Ovary (tissue), 9 donors: ENCODE results near the gene NPM3. TPM values are rescaled to one million over a fixed set of nuclear protein-coding genes. Genes with fewer than 3 reads are reported as not detected.

ENCODE experiments used
- DNase-seq, 5 donors: peaks; one replicate each; pipeline ENCODE4 v3.0.0-alpha.2; 2019 to 2020
- H3K27ac ChIP-seq, 2 donors: fragments of 200-600 bp; one replicate each; pipeline versions ENCODE4 v1.5.1 to v1.8.0; 2019 to 2022
- H3K27me3 ChIP-seq: fragments of 200-600 bp; one replicate; pipeline ENCODE4 v1.8.0; 2022
- H3K36me3 ChIP-seq: fragments of 200-600 bp; sonication (generic); one replicate; pipeline ENCODE4 v1.5.1; 2019
- H3K4me1 ChIP-seq: one replicate; pipeline ENCODE4 v1.8.1; 2013; ENCODE audit warnings: mild to moderate bottlenecking, moderate library complexity; ENCODE audit not compliant: insufficient read depth
- H3K4me3 ChIP-seq: fragments of 200-600 bp; sonication (generic); one replicate; pipeline ENCODE4 v1.5.1; 2017
- H3K9me3 ChIP-seq, 2 donors: fragments of 200-600 bp in 1 of 2; sonication (generic) in 1 of 2; one replicate each; pipeline versions ENCODE4 v1.5.1 to v1.8.1; 2013 to 2019; ENCODE audit warnings: mild to moderate bottlenecking in 1 of 2, moderate library complexity in 1 of 2
- CTCF ChIP-seq, 3 donors: fragments of 450-650 bp in 2 of 3; fragments of 200-600 bp in 1 of 3; IDR thresholded peaks; one replicate each; pipeline versions ENCODE4 v1.5.1 to v1.8.0; 2016 to 2022; ENCODE audit warnings: antibody characterized with exemption in 3 of 3, mild to moderate bottlenecking in 1 of 3
- EP300 ChIP-seq: sonication (generic); formaldehyde crosslinking; IDR thresholded peaks from one replicate; pipeline ENCODE4 v1.6.1; 2017; ENCODE audit warnings: antibody characterized with exemption
- POLR2A ChIP-seq: fragments of 450-650 bp; IDR thresholded peaks from one replicate; pipeline ENCODE4 v1.6.1; 2017; ENCODE audit warnings: antibody characterized with exemption, mild to moderate bottlenecking, moderate library complexity
- WGBS, 3 donors: extraction: QIAGEN DNeasy Blood & Tissue Kit in 1 of 3; methylation state at CpG; one replicate each; pipeline versions ENCODE4 v1.1.5 to v1.1.7; 2013 to 2017; 5-methylcytosine and 5-hydroxymethylcytosine counted together
- intact Hi-C, 4 donors: fragments of 100-400 bp; cut with DNase I; formaldehyde crosslinking; loops; one replicate each; pipeline versions ENCODE4 v1.11.0 to v1.15.1; 2022 to 2023
- polyA plus RNA-seq, 2 donors: library from polyadenylated mRNA; stranded (reverse); fragments of 200-250 nt in 1 of 2; fragments of 350-450 nt in 1 of 2; fragmentation: Illumina TruSeq in 1 of 2; extraction: RNeasy Lipid Tissue Mini Kit (QIAGEN cat#74804) in 1 of 2; gene quantifications; one replicate each; pipeline ENCODE4 v1.2.3, GENCODE V29; 2013 to 2014
- total RNA-seq, 7 donors: library from RNA; depleted of rRNA in 2 of 7; stranded (reverse); fragments of >200 nt in 2 of 7; fragmentation: NEBNext Ultra II Directional in 3 of 7; extraction: Animal tissue kit (Norgen Biotek cat#: 25700) in 3 of 7; gene quantifications; one replicate each; pipeline versions ENCODE4 v1.1.0 to v1.2.4, GENCODE V29; 2016 to 2023
- donor health status: DM: no; HTN: no; CAD: no; lungs with moderate emphysema.
- donor health status: DM: no; HTN: no; CAD: no.
- donor health status: Bipolar disorder and iron deficiency.
- donor health status: DM: yes; HTN: yes; CAD: no.
- donor health status: DM: no; HTN: no; CAD: no.
- donor health status: DM: yes; HTN: yes; CAD: no.

The NPM3 gene
- total and polyA plus RNA-seq, 9 donors: 11.0 to 64.8 (median 32.1) TPM

DNA sequence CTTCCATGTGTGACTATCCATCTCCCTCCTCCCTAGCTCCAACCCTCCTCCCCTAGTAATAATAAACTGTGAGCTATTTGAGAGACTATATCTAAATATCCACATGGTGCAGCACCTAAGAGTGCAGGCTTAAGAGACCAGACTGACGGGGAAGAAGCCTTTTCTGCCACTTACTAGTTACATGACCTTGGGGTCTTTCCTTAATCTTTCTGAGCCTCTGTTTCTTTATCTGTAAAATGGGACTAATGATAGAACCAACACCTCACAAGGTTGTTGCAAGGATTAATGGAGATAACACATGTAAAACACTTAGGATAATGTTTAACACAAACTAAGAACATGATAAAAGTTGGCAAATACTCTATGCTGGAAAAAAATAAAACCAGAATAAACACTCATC, 51.1 kb downstream of the NPM3 start:
- no peaks in the 10 kb centered on the region for H3K4me1 ChIP-seq
- H3K27me3 ChIP-seq: no peaks in the 10 kb centered on the region
- no peak overlapping the region for H3K4me3 ChIP-seq
- 22 to 47% (median 37%) methylated on average over 1 of the region's 1 CpG for WGBS, 3 donors
- no peaks in the 10 kb centered on the region for H3K36me3 ChIP-seq
- TF ChIP-seq POLR2A: no peak
- TF ChIP-seq EP300: no peak
- no peak for TF ChIP-seq CTCF (IDR thresholded peaks at IDR 0.05)
- H3K27ac ChIP-seq: no peak overlapping the region
- DNase-seq: no peak
- intact Hi-C loops: no loop called here
- H3K9me3 ChIP-seq: no peaks in the 10 kb centered on the region

Other genes starting within 250 kb of the NPM3 start
- gene POLL, start 195.2 kb downstream of the NPM3 start, total RNA-seq: 10 to 100 TPM; 21.9 to 33.8 (median 31.0) TPM
- 10 to 100 TPM; 17.3 to 31.9 TPM for gene POLL, start 195.2 kb downstream of the NPM3 start, polyA plus RNA-seq
- gene DPCD, start 195.1 kb downstream of the NPM3 start, total RNA-seq: 10 to 100 TPM; 12.9 to 48.3 (median 18.3) TPM
- gene DPCD, start 195.1 kb downstream of the NPM3 start, polyA plus RNA-seq: 10 to 100 TPM; 21.7 to 29.5 TPM
- 10 to 100 TPM; 46.1 to 86.4 (median 72.6) TPM for gene FBXW4, start 88.3 kb downstream of the NPM3 start, total RNA-seq
- 10 to 100 TPM; 38.6 to 51.1 TPM for gene FBXW4, start 88.3 kb downstream of the NPM3 start, polyA plus RNA-seq
- gene FGF8, start 7.3 kb downstream of the NPM3 start, total RNA-seq: not detected
- not detected for gene FGF8, start 7.3 kb downstream of the NPM3 start, polyA plus RNA-seq
- 100 to 1,000 TPM in 5 of 7 donors, 10 to 100 TPM in 2; 85.3 to 134 (median 103) TPM for gene OGA, start 35.0 kb upstream of the NPM3 start, total RNA-seq
- 10 to 100 TPM; 58.9 to 83.7 TPM for gene OGA, start 35.0 kb upstream of the NPM3 start, polyA plus RNA-seq
- 1 to 10 TPM; 1.8 to 8.9 (median 6.8) TPM for gene KCNIP2, start 60.4 kb upstream of the NPM3 start, total RNA-seq
- gene KCNIP2, start 60.4 kb upstream of the NPM3 start, polyA plus RNA-seq: 1 to 10 TPM; 3.6 to 3.7 TPM